Heart right ventricle (tissue), 16 donors: ENCODE results near the gene SCN5A. TPM values are rescaled to one million over a fixed set of nuclear protein-coding genes. Genes with fewer than 3 reads are reported as not detected.

Experiments
- ATAC-seq, 8 donors: fragments of 200-7000 bp; cut with Tn5 transposase; one replicate each; pipeline ENCODE4 v1.9.1; 2020; ENCODE audit warnings: mild to moderate bottlenecking in 8 of 8, moderate library complexity in 8 of 8, moderate number of reproducible peaks in 1 of 8
- DNase-seq, 2 donors: peaks; one replicate each; pipeline ENCODE4 v3.0.0-alpha.2; 2020
- H3K27ac ChIP-seq, 10 donors: fragments of 200-600 bp; sonication (generic) in 2 of 10; one replicate each; pipeline versions ENCODE4 v1.5.0 to v1.8.0; 2020 to 2022; ENCODE audit warnings: mild to moderate bottlenecking in 3 of 10
- H3K27me3 ChIP-seq, 7 donors: fragments of 200-600 bp; one replicate each; pipeline ENCODE4 v1.8.0; 2021 to 2022; ENCODE audit warnings: mild to moderate bottlenecking in 2 of 7
- H3K36me3 ChIP-seq, 9 donors: fragments of 200-600 bp; sonication (generic) in 1 of 9; one replicate each; pipeline versions ENCODE4 v1.5.0 to v1.8.0; 2020 to 2022; ENCODE audit warnings: mild to moderate bottlenecking in 2 of 9
- H3K4me1 ChIP-seq, 9 donors: fragments of 200-600 bp; sonication (generic) in 1 of 9; one replicate each; pipeline versions ENCODE4 v1.5.0 to v1.8.0; 2020 to 2022; ENCODE audit warnings: mild to moderate bottlenecking in 4 of 9
- H3K4me3 ChIP-seq, 10 donors: fragments of 200-600 bp; sonication (generic) in 2 of 10; one replicate each; pipeline versions ENCODE4 v1.5.0 to v1.8.0; 2020 to 2022; ENCODE audit warnings: mild to moderate bottlenecking in 7 of 10, moderate library complexity in 2 of 10
- H3K9me3 ChIP-seq, 11 donors: fragments of 200-600 bp in 10 of 11; sonication (generic) in 2 of 11; one replicate each; pipeline versions ENCODE4 v1.5.0 to v1.8.0; 2013 to 2022; ENCODE audit warnings: mild to moderate bottlenecking in 2 of 11, control low read depth in 1 of 11, moderate library complexity in 1 of 11
- WGBS, 2 donors: extraction: QIAGEN DNeasy Blood & Tissue Kit; methylation state at CpG; one replicate each; pipeline ENCODE4 v1.1.7; 2013; ENCODE audit warnings: inconsistent platforms in 1 of 2; 5-methylcytosine and 5-hydroxymethylcytosine counted together
- intact Hi-C, 10 donors: fragments of 100-400 bp; cut with DNase I; formaldehyde crosslinking; loops; one replicate each; pipeline versions ENCODE4 v1.11.1 to v1.14.2; 2022
- polyA plus RNA-seq, 2 donors: library from polyadenylated mRNA; stranded (reverse); fragments of 200-250 nt; gene quantifications; one replicate each; pipeline ENCODE4 v1.2.3, GENCODE V29; 2013
- total RNA-seq, 10 donors: library from RNA; stranded (reverse); fragmentation: NEBNext Ultra II Directional in 3 of 10; extraction: Animal tissue kit (Norgen Biotek cat#: 25700) in 3 of 10; gene quantifications; one replicate each; pipeline versions ENCODE4 v1.2.1 to v1.2.4, GENCODE V29; 2021 to 2023
- TF ChIP-seq, protein P1 (sequence below), 9 donors: fragments of 200-600 bp; sonication (generic) in 2 of 9; IDR thresholded peaks; one replicate each; pipeline versions ENCODE4 v1.5.0 to v1.8.0; 2021 to 2022; ENCODE audit warnings: antibody characterized with exemption in 9 of 9, mild to moderate bottlenecking in 5 of 9, moderate library complexity in 1 of 9
- donor health status: Arrhythmogenic right ventricular cardiomyopathy.
- donor health status: ischemic (EF 13 %, LVEDD 7.1; RV severe dilation, severe dysfunction).
- donor health status: healthy with polysubstance abuse.
- donor health status: DM: no; HTN: yes; CAD: no.
- donor health status: DM: no; HTN: no; CAD: no.
- donor health status: ischemic (EF 25% LVEDD 6.9; RV normal size, moderate dysfunction).
- donor health status: ischemic (EF 25% LVEDD 5.7; RV mildly dilated, moderate dysfunction).
- donor health status: healthy.
- donor health status: DM: yes; HTN: yes; CAD: no.
- donor health status: Ischemic cardiomyopathy.
- donor health status: ischemic (EF 35%, LVEDD 5.7; RV mildly dilated, moderate dysfunction).
- donor health status: nonischemic (EF 11% LVEDD 7.7; RV severe dilation, severe dysfunction).
- donor health status: DM: yes; HTN: yes; CAD: no.
- donor health status: PGD.
- donor health status: ischemic (EF 29% LVEDD 5.4; RV normal size, mild dysfunction).
- donor health status: nonischemic (EF 23%, LVEDD 6.1; RV moderate dilation, normal function).

SCN5A gene
- total and polyA plus RNA-seq, 12 donors = 29.9 to 254 (median 177) TPM

DNA sequence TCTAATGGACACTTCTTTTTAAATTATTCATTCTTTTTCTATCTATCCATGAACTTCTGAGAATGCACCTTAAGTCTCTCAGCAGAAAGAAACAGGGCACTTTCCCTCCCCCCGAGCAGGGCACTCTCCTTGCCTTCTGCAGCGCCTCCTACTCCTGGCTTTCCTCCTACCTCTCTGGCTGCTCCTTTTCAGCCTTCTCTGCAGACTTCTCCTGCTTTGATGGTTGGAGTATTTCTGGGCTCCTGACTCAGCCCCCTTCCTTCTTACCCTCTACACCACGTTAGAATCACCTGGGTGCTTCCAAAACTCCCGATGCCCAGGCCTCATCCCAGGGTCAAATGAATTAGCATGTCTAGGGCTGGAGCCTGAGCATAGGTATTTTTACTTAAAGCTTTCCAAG lies 3.4 kb downstream of the SCN5A start:
- Histone ChIP-seq H3K27me3 (peaks cover 0 to 42% (median 19%) of the 10 kb centered on the region in 7 donors), H3K36me3 (no peaks in the 10 kb centered on the region), H3K27ac (peak overlapping the region in 8 of 10 donors; percentile 49 to 98 (median 92)), H3K4me1 (peaks cover 7 to 80% (median 39%) of the 10 kb centered on the region in 9 donors), H3K9me3 (no peaks in the 10 kb centered on the region), H3K4me3 (peak overlapping the region in 1 of 10 donors; percentile 7)
- ATAC-seq = no peak
- 53 to 67% methylated on average over 4 of the region's 4 CpGs for WGBS, 2 donors
- TF ChIP-seq, protein P1, sequence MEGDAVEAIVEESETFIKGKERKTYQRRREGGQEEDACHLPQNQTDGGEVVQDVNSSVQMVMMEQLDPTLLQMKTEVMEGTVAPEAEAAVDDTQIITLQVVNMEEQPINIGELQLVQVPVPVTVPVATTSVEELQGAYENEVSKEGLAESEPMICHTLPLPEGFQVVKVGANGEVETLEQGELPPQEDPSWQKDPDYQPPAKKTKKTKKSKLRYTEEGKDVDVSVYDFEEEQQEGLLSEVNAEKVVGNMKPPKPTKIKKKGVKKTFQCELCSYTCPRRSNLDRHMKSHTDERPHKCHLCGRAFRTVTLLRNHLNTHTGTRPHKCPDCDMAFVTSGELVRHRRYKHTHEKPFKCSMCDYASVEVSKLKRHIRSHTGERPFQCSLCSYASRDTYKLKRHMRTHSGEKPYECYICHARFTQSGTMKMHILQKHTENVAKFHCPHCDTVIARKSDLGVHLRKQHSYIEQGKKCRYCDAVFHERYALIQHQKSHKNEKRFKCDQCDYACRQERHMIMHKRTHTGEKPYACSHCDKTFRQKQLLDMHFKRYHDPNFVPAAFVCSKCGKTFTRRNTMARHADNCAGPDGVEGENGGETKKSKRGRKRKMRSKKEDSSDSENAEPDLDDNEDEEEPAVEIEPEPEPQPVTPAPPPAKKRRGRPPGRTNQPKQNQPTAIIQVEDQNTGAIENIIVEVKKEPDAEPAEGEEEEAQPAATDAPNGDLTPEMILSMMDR (IDR thresholded peaks at IDR 0.05) = no peak
- intact Hi-C loops = loop anchor here in 3 of 10 donors (2.0 to 5.0 kb wide), 3 partner anchors 34 to 65 kb away; no protein-coding TSS in a partner anchor
- DNase-seq = no peak

DNA sequence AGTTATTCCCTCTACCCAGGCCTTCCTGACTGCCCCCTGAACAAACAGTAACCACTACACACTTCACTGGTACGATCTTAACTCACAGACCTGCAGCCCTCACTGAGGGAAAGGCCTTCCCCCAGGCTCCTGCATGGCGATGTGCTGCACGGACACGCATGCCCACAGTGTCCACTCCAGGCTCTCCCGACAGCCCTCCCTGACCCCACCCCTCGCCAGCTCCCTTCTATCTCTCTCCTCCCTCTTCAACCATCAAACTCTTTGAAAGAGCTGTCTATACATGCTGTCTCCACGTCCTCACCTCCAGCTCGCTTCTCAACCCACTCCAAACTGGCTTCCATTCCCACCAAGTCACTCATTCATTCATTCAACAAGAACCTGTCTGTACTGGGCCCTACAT lies 3.9 kb downstream of the SCN5A start:
- TF ChIP-seq, protein P1 (IDR thresholded peaks at IDR 0.05) = no peak
- Histone ChIP-seq H3K9me3 (no peaks in the 10 kb centered on the region), H3K4me1 (peaks cover 7 to 80% (median 40%) of the 10 kb centered on the region in 9 donors), H3K36me3 (no peaks in the 10 kb centered on the region), H3K4me3 (peak overlapping the region in 2 of 10 donors; percentile 7 to 18), H3K27me3 (peaks cover 0 to 38% (median 18%) of the 10 kb centered on the region in 7 donors), H3K27ac (peak overlapping the region in 9 of 10 donors; percentile 49 to 98 (median 92))
- ATAC-seq (peak; percentile 12 to 66 (median 36)), DNase-seq (peak in 1 of 2 donors; percentile 55)
- intact Hi-C loops = loop anchor here in 2 of 10 donors (5.0 kb wide), 2 partner anchors 33 to 63 kb away; no protein-coding TSS in a partner anchor
- 29 to 46% methylated on average over 8 of the region's 8 CpGs for WGBS, 2 donors

DNA sequence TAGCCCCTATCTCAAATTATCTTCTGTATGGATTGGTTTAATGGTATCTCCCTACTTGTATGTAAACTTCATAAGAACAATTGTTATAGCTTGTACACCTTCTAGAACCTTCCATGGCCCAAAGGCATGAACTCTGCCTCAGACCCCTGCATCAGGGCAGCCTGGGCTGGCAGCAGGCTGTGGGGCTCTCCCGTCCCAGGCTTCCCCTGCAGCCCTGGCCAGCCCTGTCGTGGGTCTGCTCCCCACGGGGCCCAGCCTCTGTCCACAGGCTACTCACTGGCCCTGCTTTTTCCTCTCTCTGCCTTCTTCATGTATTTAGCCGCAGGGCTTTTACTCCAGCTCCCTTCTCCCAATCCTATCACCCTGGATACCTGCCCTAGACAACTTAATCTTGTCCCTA lies 4.4 kb downstream of the SCN5A start:
- TF ChIP-seq, protein P1 (IDR thresholded peaks at IDR 0.05) = no peak
- intact Hi-C loops = loop anchor here in 2 of 10 donors (5.0 kb wide), 2 partner anchors 33 to 63 kb away; no protein-coding TSS in a partner anchor
- no peak for DNase-seq
- no peak for ATAC-seq
- H3K9me3 ChIP-seq = no peaks in the 10 kb centered on the region
- H3K36me3 ChIP-seq = no peaks in the 10 kb centered on the region
- WGBS, 2 donors = 49% methylated on average over 4 of the region's 4 CpGs
- peaks cover 7 to 85% (median 40%) of the 10 kb centered on the region in 9 donors for H3K4me1 ChIP-seq
- peak overlapping the region in 2 of 10 donors; percentile 7 to 18 for H3K4me3 ChIP-seq
- peaks cover 0 to 33% (median 18%) of the 10 kb centered on the region in 7 donors for H3K27me3 ChIP-seq
- H3K27ac ChIP-seq = peak overlapping the region in 9 of 10 donors; percentile 40 to 98 (median 92)

DNA sequence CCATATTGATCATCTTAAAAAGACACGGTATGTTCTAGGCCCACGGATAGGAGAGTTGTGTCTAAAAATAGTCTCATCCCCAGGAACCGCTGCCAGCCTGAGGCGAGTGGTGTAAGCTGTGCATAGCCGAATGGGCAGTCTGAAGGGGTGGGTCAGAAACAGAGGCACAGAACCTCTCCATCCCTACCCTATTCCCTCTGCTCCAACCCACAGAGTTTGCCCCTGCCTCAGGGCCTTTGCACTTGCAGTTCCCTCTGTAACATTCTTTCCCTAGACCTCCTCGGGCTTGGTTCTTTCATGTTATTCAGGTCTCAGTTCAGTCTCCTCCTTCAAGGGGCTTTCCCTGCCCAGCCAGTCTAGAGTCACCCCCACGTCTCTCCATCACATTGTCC lies 4.8 kb downstream of the SCN5A start:
- Histone ChIP-seq H3K4me1 (peaks cover 7 to 85% (median 43%) of the 10 kb centered on the region in 9 donors), H3K36me3 (no peaks in the 10 kb centered on the region), H3K27me3 (peaks cover 0 to 28% (median 18%) of the 10 kb centered on the region in 7 donors), H3K27ac (peak overlapping the region in 9 of 10 donors; percentile 40 to 98 (median 92)), H3K9me3 (no peaks in the 10 kb centered on the region), H3K4me3 (peak overlapping the region in 2 of 10 donors; percentile 3 to 18)
- ATAC-seq (peak in 7 of 8 donors; percentile 40 to 83 (median 65)), DNase-seq (peak in 1 of 2 donors; percentile 50)
- intact Hi-C loops = loop anchor here in 2 of 10 donors (5.0 kb wide), 2 partner anchors 32 to 62 kb away; no protein-coding TSS in a partner anchor
- TF ChIP-seq, protein P1 (IDR thresholded peaks at IDR 0.05) = no peak
- 51 to 66% methylated on average over 7 of the region's 7 CpGs for WGBS, 2 donors
